Right lung (tissue), 5 donors: ENCODE results near the gene LRRC45. TPM values are rescaled to one million over a fixed set of nuclear protein-coding genes. Genes with fewer than 3 reads are reported as not detected.

Experiments used
- DNase-seq, 2 donors: peaks; one replicate each; pipeline ENCODE4 v3.0.0-alpha.2; 2013
- polyA plus RNA-seq, 5 donors: library from polyadenylated mRNA; unstranded; fragments of 120-200 nt; gene quantifications; one replicate each; pipeline versions ENCODE4 v1.2.1 to v1.2.3, GENCODE V29; 2013; ENCODE audit warnings: inconsistent platforms in 1 of 5, low replicate concordance in 1 of 5; ENCODE audit not compliant: insufficient read length in 5 of 5, insufficient read depth in 1 of 5

The LRRC45 gene
- polyA plus RNA-seq, 5 donors: 11.4 to 24.3 (median 16.9) TPM

- no peak for DNase-seq
Observed at GRCh38 chr17:82018152-82018988, 4.7 kb upstream of the LRRC45 start.

DNA sequence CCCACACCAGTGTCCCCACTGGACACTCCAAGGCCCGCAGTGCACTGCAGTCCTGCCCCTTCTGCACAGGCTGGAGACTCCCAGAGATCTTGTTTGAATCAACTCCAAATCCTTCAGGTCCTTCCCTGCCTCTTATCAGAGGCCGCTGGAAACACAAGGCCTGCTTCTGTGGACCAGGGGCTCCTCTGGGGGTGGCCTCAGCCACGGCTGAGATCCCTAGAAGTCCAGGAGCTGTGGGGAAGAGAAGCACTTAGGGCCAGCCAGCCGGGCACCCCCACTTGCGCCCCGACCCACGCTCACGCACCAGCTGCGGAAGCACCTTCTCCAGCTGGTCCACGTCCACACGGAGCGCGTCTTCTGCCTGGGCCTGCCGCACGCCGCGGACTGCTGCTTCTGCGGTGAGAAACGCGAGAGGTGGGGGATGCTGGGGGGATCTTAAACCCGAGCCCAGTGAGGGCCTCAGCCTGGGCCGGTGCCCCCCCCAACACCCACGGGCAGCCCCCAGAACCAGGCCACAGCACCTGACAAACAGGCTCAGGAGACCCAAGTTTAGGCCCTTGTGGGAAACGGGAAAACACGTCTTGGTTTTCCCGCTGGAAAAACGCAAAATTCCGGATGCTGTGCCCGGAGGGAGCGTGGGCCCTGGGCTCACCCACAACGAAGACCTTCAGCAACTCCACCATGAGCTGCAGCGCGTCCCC, 4.0 kb upstream of the LRRC45 start:
- DNase-seq: no peak

GRCh38 chr17:82019690-82020571, 3.2 kb upstream of the LRRC45 start:
- DNase-seq: no peak

GRCh38 chr17:82020572-82021106, 2.5 kb upstream of the LRRC45 start:
- no peak for DNase-seq

- DNase-seq: peak in 1 of 2 donors; percentile 50
Observed at GRCh38 chr17:82021107-82021899, 1.8 kb upstream of the LRRC45 start.

- DNase-seq: no peak
Observed at GRCh38 chr17:82021900-82022309, 1.2 kb upstream of the LRRC45 start.

- DNase-seq: no peak
Observed at GRCh38 chr17:82022310-82022980, 660 bp upstream of the LRRC45 start, which contains the start of gene CENPX. CENPX (minus strand) TSS chr17:82022878; CDS start chr17:82022861, 17 bp downstream.

GRCh38 chr17:82023447-82024241, 539 bp downstream of the LRRC45 start:
- DNase-seq: no peak

DNA sequence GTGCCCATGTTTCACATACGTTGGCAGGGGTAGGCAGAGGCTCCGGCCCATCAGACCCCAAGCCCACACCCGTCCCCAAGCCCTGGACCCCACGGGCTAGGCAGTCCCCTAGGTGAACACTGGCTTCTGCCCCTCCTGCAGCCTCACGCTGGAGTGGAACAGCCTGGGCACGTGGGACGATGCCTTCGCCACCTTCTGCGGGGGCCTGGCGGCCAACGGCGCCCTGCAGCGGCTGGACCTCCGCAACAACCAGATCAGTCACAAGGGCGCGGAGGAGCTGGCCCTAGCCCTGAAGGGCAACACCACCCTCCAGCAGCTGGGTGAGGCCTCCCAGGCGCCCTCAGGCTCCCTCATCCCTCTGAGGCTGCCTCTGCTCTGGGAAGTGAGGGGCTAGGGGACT, 1.8 kb downstream of the LRRC45 start:
- no peak for DNase-seq

GRCh38 chr17:82025401-82026107, 2.4 kb downstream of the LRRC45 start:
- no peak for DNase-seq

DNA sequence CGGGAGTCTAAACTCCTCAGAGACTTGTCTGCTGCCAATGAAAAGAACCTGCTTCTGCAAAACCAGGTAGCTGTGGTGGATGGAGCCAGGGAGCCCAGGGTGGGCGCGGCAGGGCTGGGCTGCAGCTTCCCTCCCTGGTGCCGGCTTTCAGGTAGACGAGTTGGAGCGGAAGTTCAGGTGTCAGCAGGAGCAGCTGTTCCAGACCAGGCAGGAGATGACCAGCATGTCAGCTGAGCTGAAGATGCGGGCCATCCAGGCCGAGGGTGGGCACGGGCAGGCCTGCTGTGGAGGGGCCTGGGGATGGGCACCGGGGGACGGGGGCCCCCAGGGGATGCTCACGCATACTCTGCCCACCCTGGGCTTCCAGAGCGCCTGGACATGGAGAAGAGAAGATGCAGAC, 5.1 kb downstream of the LRRC45 start:
- no peak for DNase-seq

DNA sequence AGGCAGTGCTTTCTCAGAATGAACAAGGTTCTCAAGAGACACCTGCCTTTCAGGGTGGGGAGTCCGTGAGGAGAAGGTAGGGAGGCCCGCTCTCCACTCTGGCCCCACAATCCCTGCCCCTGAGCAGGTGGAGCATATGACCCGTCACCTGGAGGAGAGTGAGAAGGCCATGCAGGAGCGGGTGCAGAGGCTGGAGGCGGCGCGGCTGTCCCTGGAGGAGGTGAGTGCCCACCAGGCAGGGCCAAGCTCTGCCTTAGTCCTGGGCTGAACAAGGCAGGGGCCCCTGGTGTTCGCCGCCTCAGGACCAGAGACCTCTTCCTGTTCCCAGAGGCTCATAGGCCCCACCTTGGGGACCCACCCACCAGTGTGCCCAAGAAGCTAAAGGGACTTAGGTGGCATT, 5.9 kb downstream of the LRRC45 start:
- no peak for DNase-seq

DNA sequence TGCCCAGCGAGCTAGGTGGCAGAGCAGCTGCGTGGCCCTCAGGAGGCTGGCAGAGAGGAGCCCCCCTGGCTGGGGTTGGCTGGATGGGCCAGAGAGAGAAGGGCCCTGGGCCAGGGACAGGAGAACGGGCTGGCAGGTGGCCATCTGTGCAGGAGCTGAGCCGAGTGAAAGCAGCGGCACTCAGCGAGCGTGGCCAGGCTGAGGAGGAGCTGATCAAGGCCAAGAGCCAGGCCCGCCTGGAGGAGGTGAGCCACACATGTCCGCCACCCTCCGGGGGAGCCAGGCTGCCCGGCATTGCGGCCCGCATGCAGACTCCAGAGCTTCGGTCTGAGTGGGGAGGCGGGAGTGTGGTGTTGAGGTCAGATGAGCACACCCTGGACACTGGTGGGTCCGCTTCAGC, 6.3 kb downstream of the LRRC45 start:
- DNase-seq: no peak

DNA sequence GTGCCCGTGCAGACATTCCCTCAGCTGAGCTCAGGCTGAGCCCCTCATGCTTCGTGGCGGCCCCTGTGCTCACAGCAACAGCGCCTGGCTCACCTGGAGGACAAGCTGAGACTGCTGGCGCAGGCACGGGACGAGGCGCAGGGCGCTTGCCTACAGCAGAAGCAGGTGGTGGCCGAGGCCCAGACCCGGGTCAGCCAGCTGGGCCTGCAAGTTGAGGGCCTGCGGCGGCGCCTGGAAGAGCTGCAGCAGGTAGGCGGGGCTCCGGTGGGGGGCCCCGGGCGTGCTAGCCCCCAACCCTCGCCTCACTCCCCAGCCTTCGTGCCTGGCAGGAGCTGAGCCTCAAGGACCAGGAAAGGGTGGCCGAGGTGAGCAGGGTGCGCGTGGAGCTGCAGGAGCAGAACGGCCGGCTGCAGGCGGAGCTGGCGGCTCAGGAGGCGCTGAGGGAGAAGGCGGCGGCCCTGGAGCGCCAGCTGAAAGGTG, 6.9 kb downstream of the LRRC45 start:
- DNase-seq: no peak

- peak in 1 of 2 donors; percentile 73 for DNase-seq
Observed at GRCh38 chr17:82030470-82031302, 7.6 kb downstream of the LRRC45 start.

DNA sequence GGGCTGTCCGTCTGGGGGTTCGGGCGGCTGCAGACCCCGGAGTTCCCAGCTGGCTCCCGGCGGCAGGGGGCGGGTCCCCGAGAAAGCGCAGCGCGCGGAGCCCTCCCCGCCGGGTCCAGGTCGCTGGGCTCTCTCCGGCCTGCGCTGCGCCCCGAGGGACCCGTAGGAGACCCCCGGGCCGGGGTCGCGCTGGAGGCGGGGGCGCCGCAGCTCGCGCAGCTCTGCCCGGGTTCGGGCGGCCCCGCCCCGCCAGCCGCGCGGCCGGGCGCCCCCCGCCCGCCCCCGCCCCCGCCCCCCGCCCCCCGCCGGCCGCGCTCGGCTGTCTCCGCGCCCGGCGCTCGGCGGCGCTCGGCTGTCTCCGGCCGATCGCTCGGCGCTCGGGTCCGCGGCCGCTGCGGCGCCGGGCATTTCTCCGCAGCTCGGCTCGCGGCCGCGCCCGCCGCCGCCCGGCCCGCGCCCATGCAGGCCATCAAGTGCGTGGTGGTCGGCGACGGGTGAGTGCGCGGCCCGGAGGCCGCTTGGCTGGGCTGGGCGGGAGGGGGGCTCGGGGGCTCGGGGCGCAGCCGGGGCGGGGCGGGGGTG, 8.3 kb downstream of the LRRC45 start, which contains the start of gene RAC3:
RAC3 (plus strand) TSS at position 376 of the 582 bp plus-strand sequence; CDS start at position 460, 84 bp downstream.
- DNase-seq: no peak
